ENCODE measurements around the gene TNS3. TPM values are rescaled to one million over a fixed set of nuclear protein-coding genes. Genes with fewer than 3 reads are reported as not detected.

TNS3 gene
- total RNA-seq, 1 donor from 2014 or later, result 92.9 TPM

DNA sequence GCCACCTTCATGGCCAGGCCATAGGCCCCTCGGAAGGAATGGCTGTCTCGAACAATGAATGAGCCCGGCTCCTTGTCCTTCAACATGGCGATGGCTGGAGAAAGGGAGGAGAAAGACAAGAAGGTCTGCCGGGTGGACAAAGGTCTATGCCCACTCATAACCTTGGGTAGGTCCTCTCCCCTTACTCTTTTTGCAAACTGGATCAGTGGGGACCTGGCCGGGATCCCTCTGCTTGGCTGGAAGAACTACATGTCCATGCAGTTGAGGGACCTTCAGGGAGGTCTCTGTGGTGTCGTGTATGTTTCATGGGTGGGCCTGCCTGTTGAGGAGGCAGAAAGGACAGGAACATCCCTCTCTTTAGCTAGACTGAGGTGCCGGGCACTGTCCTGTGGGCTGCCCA lies 284.8 kb downstream of the TNS3 start:
- H3K27ac ChIP-seq (ENCODE audit: low read depth, low read length), result no peak overlapping the region
- TF ChIP-seq, protein P1, sequence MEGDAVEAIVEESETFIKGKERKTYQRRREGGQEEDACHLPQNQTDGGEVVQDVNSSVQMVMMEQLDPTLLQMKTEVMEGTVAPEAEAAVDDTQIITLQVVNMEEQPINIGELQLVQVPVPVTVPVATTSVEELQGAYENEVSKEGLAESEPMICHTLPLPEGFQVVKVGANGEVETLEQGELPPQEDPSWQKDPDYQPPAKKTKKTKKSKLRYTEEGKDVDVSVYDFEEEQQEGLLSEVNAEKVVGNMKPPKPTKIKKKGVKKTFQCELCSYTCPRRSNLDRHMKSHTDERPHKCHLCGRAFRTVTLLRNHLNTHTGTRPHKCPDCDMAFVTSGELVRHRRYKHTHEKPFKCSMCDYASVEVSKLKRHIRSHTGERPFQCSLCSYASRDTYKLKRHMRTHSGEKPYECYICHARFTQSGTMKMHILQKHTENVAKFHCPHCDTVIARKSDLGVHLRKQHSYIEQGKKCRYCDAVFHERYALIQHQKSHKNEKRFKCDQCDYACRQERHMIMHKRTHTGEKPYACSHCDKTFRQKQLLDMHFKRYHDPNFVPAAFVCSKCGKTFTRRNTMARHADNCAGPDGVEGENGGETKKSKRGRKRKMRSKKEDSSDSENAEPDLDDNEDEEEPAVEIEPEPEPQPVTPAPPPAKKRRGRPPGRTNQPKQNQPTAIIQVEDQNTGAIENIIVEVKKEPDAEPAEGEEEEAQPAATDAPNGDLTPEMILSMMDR (IDR thresholded peaks at IDR 0.05; ENCODE audit: insufficient read depth, low read depth, low read length), result no peak
- no peak for TF ChIP-seq EZH2 (IDR thresholded peaks at IDR 0.05; ENCODE audit: insufficient read depth, low read length)
- H3K4me2 ChIP-seq (ENCODE audit: low read length), result no peak overlapping the region
- H3K4me1 ChIP-seq (ENCODE audit: insufficient read depth, low read length), result peaks cover 13% of the 10 kb centered on the region
- H3K79me2 ChIP-seq (ENCODE audit: insufficient read depth, low read length), result no peaks in the 10 kb centered on the region
- no peak overlapping the region for H3K9ac ChIP-seq (ENCODE audit: low read length)
- H3K36me3 ChIP-seq (ENCODE audit: insufficient read depth, low read length), result peaks cover 38% of the 10 kb centered on the region
- H2AFZ ChIP-seq (ENCODE audit: low read depth, low read length), result no peak overlapping the region
- no peaks in the 10 kb centered on the region for H3K9me3 Mint-ChIP-seq (ENCODE audit: unreplicated experiment)
- FAIRE-seq (no peak), DNase-seq (ENCODE audit: low read depth) (no peak)
- H3K4me3 Mint-ChIP-seq (ENCODE audit: unreplicated experiment), result no peak overlapping the region
- no peaks in the 10 kb centered on the region for H4K20me1 ChIP-seq (ENCODE audit: insufficient read depth, low read length)
- no peak overlapping the region for H3K4me3 ChIP-seq (ENCODE audit: insufficient read depth, low read depth, low read length)
- H3K4me1 Mint-ChIP-seq (ENCODE audit: low read depth, unreplicated experiment), result peaks cover 32% of the 10 kb centered on the region
- H3K27me3 ChIP-seq (ENCODE audit: insufficient read depth, low read length), result no peaks in the 10 kb centered on the region
- no peaks in the 10 kb centered on the region for H3K27me3 Mint-ChIP-seq (ENCODE audit: low read depth, unreplicated experiment)
- H3K36me3 Mint-ChIP-seq (ENCODE audit: low read depth, unreplicated experiment), result peaks cover 50% of the 10 kb centered on the region
- H3K27ac Mint-ChIP-seq (ENCODE audit: unreplicated experiment), result no peak overlapping the region
- H3K9me3 ChIP-seq (ENCODE audit: insufficient read depth, low read depth, low read length), result no peaks in the 10 kb centered on the region

DNA sequence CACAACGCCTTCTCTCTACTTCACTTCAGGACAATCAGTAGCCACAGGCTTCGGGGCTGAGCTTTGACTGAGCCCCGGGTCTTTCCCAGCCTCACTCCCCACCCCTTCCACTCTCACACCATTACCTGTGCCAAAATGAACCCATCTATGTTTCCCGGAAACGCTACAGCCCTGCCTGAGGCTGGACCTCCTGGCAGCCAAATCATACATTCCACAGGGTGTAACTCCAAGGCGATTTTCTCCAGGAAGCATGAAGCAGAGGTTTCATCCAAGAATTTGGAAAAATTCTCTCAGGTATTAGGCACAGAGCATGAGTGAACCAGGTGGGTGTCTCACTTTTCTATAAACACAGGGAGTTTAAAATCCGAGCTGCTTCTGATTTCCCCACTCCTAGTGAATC lies 286.3 kb downstream of the TNS3 start:
- peaks cover 38% of the 10 kb centered on the region for H3K36me3 ChIP-seq (ENCODE audit: insufficient read depth, low read length)
- peaks cover 28% of the 10 kb centered on the region for H3K4me1 ChIP-seq (ENCODE audit: insufficient read depth, low read length)
- Mint-ChIP-seq H3K9me3 (ENCODE audit: unreplicated experiment) (no peaks in the 10 kb centered on the region), H3K27me3 (ENCODE audit: low read depth, unreplicated experiment) (no peaks in the 10 kb centered on the region), H3K4me1 (ENCODE audit: low read depth, unreplicated experiment) (peaks cover 39% of the 10 kb centered on the region), H3K27ac (ENCODE audit: unreplicated experiment) (no peak overlapping the region), H3K4me3 (ENCODE audit: unreplicated experiment) (no peak overlapping the region), H3K36me3 (ENCODE audit: low read depth, unreplicated experiment) (peaks cover 42% of the 10 kb centered on the region)
- H4K20me1 ChIP-seq (ENCODE audit: insufficient read depth, low read length), result no peaks in the 10 kb centered on the region
- no peak overlapping the region for H3K4me3 ChIP-seq (ENCODE audit: insufficient read depth, low read depth, low read length)
- no peaks in the 10 kb centered on the region for H3K9me3 ChIP-seq (ENCODE audit: insufficient read depth, low read depth, low read length)
- no peak overlapping the region for H2AFZ ChIP-seq (ENCODE audit: low read depth, low read length)
- DNase-seq (ENCODE audit: low read depth), result no peak
- no peak overlapping the region for H3K9ac ChIP-seq (ENCODE audit: low read length)
- H3K27ac ChIP-seq (ENCODE audit: low read depth, low read length), result no peak overlapping the region
- no peak overlapping the region for H3K4me2 ChIP-seq (ENCODE audit: low read length)
- TF ChIP-seq, protein P1 (IDR thresholded peaks at IDR 0.05; ENCODE audit: insufficient read depth, low read depth, low read length), result no peak
- TF ChIP-seq EZH2 (IDR thresholded peaks at IDR 0.05; ENCODE audit: insufficient read depth, low read length), result no peak
- no peaks in the 10 kb centered on the region for H3K27me3 ChIP-seq (ENCODE audit: insufficient read depth, low read length)
- no peaks in the 10 kb centered on the region for H3K79me2 ChIP-seq (ENCODE audit: insufficient read depth, low read length)
- no peak for FAIRE-seq

DNA sequence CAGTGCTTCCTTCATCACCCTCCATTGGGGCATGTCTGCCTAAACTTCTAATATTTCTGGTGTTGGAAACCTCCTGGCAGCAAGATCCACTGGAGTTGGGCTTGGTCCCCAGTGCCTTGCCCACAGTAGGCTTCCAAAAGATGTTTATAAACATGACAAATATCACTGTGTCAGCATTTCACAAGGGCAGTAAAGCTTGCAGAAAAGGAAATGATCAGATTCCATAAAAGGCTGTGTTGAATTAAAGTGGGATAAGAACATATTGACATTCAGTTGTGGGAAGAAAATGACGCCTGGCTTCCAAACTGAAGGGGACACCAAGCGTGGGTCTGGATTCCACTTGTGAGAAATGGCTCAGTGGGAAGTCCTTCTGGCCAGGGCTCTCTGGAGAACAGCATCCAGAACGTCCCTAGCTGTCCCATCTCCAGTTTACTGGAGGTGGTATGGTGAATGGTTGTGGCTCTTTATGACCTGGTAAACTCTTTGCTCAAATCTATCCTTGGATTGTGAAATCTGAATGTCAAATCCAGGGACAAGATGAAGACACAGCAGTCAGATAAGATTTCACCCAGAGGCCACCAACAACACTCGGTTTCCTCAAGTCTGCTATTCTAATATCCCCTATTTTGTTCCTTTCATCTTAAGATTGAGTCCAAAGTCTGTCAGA lies 287.2 kb downstream of the TNS3 start:
- H2AFZ ChIP-seq (ENCODE audit: low read depth, low read length), result no peak overlapping the region
- no peak overlapping the region for H3K9ac ChIP-seq (ENCODE audit: low read length)
- H3K27me3 ChIP-seq (ENCODE audit: insufficient read depth, low read length), result no peaks in the 10 kb centered on the region
- H3K4me1 ChIP-seq (ENCODE audit: insufficient read depth, low read length), result peaks cover 31% of the 10 kb centered on the region
- peaks cover 38% of the 10 kb centered on the region for H3K36me3 Mint-ChIP-seq (ENCODE audit: low read depth, unreplicated experiment)
- H3K4me3 ChIP-seq (ENCODE audit: insufficient read depth, low read depth, low read length), result no peak overlapping the region
- DNase-seq (ENCODE audit: low read depth), result no peak
- H3K4me2 ChIP-seq (ENCODE audit: low read length), result no peak overlapping the region
- H3K9me3 Mint-ChIP-seq (ENCODE audit: unreplicated experiment), result no peaks in the 10 kb centered on the region
- H3K27me3 Mint-ChIP-seq (ENCODE audit: low read depth, unreplicated experiment), result no peaks in the 10 kb centered on the region
- H3K4me1 Mint-ChIP-seq (ENCODE audit: low read depth, unreplicated experiment), result peaks cover 47% of the 10 kb centered on the region
- no peaks in the 10 kb centered on the region for H4K20me1 ChIP-seq (ENCODE audit: insufficient read depth, low read length)
- peaks cover 38% of the 10 kb centered on the region for H3K36me3 ChIP-seq (ENCODE audit: insufficient read depth, low read length)
- no peak overlapping the region for H3K27ac Mint-ChIP-seq (ENCODE audit: unreplicated experiment)
- TF ChIP-seq, protein P1 (IDR thresholded peaks at IDR 0.05; ENCODE audit: insufficient read depth, low read depth, low read length), result no peak
- TF ChIP-seq EZH2 (IDR thresholded peaks at IDR 0.05; ENCODE audit: insufficient read depth, low read length), result no peak
- H3K9me3 ChIP-seq (ENCODE audit: insufficient read depth, low read depth, low read length), result no peaks in the 10 kb centered on the region
- H3K27ac ChIP-seq (ENCODE audit: low read depth, low read length), result no peak overlapping the region
- no peak for FAIRE-seq
- H3K79me2 ChIP-seq (ENCODE audit: insufficient read depth, low read length), result no peaks in the 10 kb centered on the region
- peak overlapping the region; percentile 50 for H3K4me3 Mint-ChIP-seq (ENCODE audit: unreplicated experiment)
